AG04450 (cell line): ENCODE measurements around the gene MYMK. TPM values are rescaled to one million over a fixed set of nuclear protein-coding genes. Genes with fewer than 3 reads are reported as not detected.

ENCODE experiments used
- CTCF ChIA-PET: fragments of 300-600, 350-600 bp; formaldehyde crosslinking; extraction: SDS; loops from one replicate; lab custom pipeline; 2022; ENCODE audit warnings: antibody characterized with exemption, inconsistent platforms; lab: Charles Lee
- POLR2A ChIA-PET: fragments of 350-600 bp; formaldehyde crosslinking; extraction: SDS; loops from one replicate; lab custom pipeline; 2021; ENCODE audit warnings: antibody characterized with exemption, inconsistent platforms; lab: Yijun Ruan, JAX
- DNase-seq: peaks from one replicate; pipeline ENCODE4 v3.0.0-alpha.2; 2011; ENCODE audit warnings: low read depth, low spot score
- H3K27ac ChIP-seq: one replicate; pipeline ENCODE4 v1.5.1; 2012; ENCODE audit warnings: low read depth, low read length, control low read depth
- H3K27me3 ChIP-seq: one replicate; pipeline ENCODE4 v1.6.0; 2012; ENCODE audit warnings: low read length; ENCODE audit not compliant: control insufficient read depth, insufficient read depth
- H3K4me3 ChIP-seq: 2 replicates; pipeline ENCODE4 v1.5.1; 2011; ENCODE audit warnings: mild to moderate bottlenecking, low read depth, low read length, control low read depth
- H3K9me3 ChIP-seq: 2 replicates; pipeline ENCODE4 v1.5.1; 2012; ENCODE audit warnings: low read length; ENCODE audit not compliant: control insufficient read depth, insufficient read depth
- polyA plus RNA-seq: library from polyadenylated mRNA; depleted of rRNA; stranded (reverse); fragments of >200 nt; gene quantifications from 2 replicates; pipeline ENCODE4 v1.2.3, GENCODE V29; 2011
- TF ChIP-seq, protein P1 (sequence below): IDR thresholded peaks from 2 replicates; pipeline ENCODE4 v1.5.1; 2011; ENCODE audit warnings: low read depth, low read length, control low read depth, inconsistent platforms

MYMK gene
- polyA plus RNA-seq, 1 experiment: not detected

DNA sequence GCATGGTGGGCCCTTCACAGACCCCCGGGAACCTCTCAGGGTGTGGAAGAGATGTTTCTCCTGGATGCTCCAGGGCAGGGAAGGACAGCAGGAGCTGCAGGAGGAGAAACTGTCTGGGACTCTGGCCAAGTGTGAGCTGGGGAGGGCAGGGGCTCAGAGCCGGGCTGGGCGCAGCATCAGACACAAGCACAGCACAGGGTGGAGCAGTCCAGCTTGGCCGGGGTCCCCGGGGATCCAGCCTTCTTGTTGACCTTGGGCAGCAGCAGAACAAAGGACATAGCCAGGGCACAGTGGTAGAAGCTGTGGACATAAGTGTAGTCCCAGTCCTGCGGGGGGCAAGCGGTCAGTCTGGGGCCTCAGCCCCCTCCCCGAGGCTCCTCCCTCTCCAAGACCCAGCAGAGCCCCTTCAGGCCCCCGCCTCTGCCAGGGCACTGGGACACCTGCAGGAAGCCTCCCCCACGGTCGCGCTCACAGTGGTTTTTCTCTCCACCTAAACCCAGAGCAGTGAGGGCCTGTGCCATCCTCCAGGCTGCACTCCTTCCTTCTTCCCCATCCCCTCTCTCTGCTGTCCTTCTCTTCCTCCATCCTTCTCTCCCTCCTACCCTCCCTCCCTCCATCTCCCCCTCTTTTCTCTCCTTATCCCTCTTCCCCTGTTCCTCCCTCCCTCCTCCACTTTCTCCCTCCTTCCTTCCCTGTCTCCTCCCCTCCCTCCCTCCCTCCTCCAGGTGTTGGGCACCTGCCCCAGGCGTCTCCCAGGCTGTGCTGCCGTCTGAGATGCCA is 10.1 kb downstream of the MYMK start:
- H3K27me3 ChIP-seq: peaks cover 47% of the 10 kb centered on the region
- H3K4me3 ChIP-seq: no peak overlapping the region
- H3K27ac ChIP-seq: no peak overlapping the region
- POLR2A ChIA-PET: no interaction called here
- CTCF ChIA-PET: no interaction called here
- TF ChIP-seq, protein P1, sequence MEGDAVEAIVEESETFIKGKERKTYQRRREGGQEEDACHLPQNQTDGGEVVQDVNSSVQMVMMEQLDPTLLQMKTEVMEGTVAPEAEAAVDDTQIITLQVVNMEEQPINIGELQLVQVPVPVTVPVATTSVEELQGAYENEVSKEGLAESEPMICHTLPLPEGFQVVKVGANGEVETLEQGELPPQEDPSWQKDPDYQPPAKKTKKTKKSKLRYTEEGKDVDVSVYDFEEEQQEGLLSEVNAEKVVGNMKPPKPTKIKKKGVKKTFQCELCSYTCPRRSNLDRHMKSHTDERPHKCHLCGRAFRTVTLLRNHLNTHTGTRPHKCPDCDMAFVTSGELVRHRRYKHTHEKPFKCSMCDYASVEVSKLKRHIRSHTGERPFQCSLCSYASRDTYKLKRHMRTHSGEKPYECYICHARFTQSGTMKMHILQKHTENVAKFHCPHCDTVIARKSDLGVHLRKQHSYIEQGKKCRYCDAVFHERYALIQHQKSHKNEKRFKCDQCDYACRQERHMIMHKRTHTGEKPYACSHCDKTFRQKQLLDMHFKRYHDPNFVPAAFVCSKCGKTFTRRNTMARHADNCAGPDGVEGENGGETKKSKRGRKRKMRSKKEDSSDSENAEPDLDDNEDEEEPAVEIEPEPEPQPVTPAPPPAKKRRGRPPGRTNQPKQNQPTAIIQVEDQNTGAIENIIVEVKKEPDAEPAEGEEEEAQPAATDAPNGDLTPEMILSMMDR: no peak
- DNase-seq: no peak
- peaks cover 16% of the 10 kb centered on the region; the same call in 1 of the 2 replicates for H3K9me3 ChIP-seq

DNA sequence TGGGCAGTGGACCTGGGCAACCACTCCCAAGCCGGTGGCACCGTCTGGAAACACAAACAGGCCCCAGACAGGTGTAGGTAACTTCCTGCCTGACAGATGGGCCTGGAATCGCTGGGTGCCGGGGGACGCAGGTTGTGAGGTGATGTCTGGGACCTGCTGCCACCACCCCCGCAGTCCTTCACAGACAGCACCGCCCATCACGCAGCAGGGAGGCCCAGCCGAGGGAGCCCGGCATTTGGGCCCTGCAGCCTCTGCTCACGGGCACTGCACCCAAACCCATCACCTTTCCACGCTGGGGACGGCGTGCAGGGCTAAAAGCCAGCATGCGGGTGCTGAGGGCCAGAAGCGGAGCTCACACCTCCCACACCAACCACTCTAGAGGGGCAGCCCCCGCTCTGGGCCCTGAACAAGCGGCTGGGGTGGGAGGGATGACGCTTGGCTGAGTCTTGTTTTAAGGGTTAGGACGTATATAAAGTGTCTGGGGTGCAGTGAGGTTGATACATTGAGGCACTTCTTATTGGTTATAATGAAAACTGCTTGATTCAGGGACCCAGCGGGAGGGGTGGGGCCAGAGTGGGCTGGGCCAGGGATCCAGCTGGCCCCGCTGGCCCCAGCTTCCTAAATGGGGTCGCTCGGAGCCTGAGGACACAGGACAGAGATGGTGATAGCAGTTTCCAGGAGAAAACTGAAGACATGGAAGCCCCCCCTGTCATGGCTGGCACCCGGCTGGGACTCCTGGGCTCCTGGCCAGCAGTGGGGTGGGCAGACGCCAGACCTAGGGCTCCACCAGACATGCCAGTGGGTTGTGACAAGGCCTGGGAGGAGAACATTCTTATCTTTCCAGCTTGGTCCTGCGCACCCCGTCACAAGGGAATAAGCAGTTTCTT is 11.3 kb downstream of the MYMK start:
- Histone ChIP-seq H3K9me3 (peaks cover 16% of the 10 kb centered on the region; the same call in 1 of the 2 replicates), H3K27me3 (peaks cover 46% of the 10 kb centered on the region), H3K27ac (no peak overlapping the region), H3K4me3 (no peak overlapping the region)
- no peak for DNase-seq
- CTCF ChIA-PET: no interaction called here
- POLR2A ChIA-PET: no interaction called here
- TF ChIP-seq, protein P1: no peak

DNA sequence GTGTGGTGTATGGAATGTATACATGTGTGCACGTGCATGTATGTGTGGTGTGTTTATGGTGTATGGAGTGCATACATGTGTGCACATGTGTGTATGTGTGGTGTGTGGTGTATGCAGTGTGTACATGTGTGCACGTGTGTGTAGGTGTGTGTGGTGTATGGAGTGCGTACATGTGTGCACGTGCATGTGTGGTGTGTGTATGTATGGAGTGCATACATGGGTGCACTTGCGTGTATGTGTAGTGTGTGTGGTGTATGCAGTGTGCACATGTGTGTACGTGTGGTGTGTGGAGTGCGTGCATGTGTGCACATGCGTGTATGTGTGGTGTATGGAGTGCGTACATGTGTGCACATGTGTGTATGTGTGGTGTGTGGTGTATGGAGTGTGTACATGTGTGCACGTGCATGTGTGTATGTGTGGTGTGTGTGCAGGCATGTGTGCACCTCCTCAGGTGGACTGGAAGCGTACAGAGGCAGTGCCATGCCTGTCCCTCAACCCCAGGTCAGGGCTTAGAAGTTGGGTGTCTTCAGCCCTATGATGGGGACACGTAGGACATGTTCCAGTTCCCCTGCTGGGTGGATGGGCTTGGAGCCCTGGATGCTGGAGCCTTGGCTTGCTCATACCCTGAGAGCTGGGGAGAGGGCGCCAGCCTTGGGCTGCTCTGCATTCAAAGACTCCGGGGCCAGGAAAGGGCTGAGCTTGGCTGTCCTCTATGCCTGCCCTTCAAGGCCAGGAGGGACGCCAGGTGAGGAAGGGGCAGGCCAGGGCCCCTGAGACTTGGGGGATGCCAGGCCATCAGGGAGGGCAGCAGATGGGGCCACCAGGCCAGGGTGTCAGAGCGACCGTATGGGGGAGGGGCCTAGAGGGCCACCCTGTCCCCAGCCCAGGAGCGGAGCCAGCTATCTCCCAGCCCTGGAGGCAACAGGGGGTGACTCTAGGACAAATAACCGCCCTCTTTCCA is 12.2 kb downstream of the MYMK start:
- peaks cover 46% of the 10 kb centered on the region for H3K27me3 ChIP-seq
- POLR2A ChIA-PET: no interaction called here
- H3K4me3 ChIP-seq: no peak overlapping the region
- TF ChIP-seq, protein P1: no peak
- H3K9me3 ChIP-seq: peaks cover 16% of the 10 kb centered on the region; the same call in 1 of the 2 replicates
- DNase-seq: no peak
- H3K27ac ChIP-seq: no peak overlapping the region
- CTCF ChIA-PET: no interaction called here

DNA sequence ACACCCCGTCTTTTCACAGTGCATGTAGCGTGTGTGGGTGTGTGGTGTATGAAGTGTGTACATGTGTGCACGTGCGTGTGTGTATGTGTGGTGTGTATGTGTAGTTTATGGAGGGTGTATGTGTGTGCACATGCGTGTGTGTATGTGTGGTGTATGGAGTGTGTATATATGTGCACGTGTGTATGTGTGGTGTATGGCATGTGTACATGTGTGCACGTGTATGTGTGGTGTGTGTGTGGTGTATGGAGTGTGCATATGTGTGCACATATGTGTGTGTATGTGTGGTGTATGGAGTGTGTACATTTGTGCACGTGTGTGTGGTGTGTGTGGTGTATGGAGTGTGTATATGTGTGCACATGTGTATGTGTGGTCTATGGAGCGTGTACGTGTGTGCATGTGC is 13.2 kb downstream of the MYMK start:
- ChIA-PET POLR2A (no interaction called here), CTCF (no interaction called here)

More for the DNA sequence above, 13.2 kb downstream of the MYMK start:
- peaks cover 16% of the 10 kb centered on the region; the same call in 1 of the 2 replicates for H3K9me3 ChIP-seq
- H3K4me3 ChIP-seq: no peak overlapping the region
- TF ChIP-seq, protein P1: no peak
- peaks cover 44% of the 10 kb centered on the region for H3K27me3 ChIP-seq
- no peak overlapping the region for H3K27ac ChIP-seq
- no peak for DNase-seq
